K562 (cell line): ENCODE measurements around the gene DHRS13. TPM values are rescaled to one million over a fixed set of nuclear protein-coding genes. Genes with fewer than 3 reads are reported as not detected.

Experiments used
- ATF7 ChIP-seq: fragments of 450-650 bp; IDR thresholded peaks from 2 replicates; pipeline ENCODE4 v1.7.1; 2014; ENCODE audit warnings: mild to moderate bottlenecking, moderate library complexity
- CREB3 ChIP-seq: fragments of 450-650 bp; conservative IDR thresholded peaks from 2 replicates; pipeline ENCODE4 v1.6.1; 2016; ENCODE audit warnings: missing genetic modification characterization, low read depth, mild to moderate bottlenecking, missing compliant biosample characterization, moderate library complexity
- CREBBP ChIP-seq: IDR thresholded peaks from one replicate; pipeline ENCODE4 v1.6.1; 2012; ENCODE audit warnings: low read depth, mild to moderate bottlenecking, control low read depth, inconsistent platforms, low read length
- E2F3 ChIP-seq: fragments of 250-450 bp; sonication (Bioruptor Pico); IDR thresholded peaks from 2 replicates; pipeline ENCODE4 v1.4.0; 2020; ENCODE audit warnings: mild to moderate bottlenecking
- E2F6 ChIP-seq, 2 experiments: IDR thresholded peaks; 2 replicates each; pipeline ENCODE4 v1.6.1; 2011; ENCODE audit warnings: borderline replicate concordance in 1 of 2, control low read depth in 1 of 2, low read depth in 1 of 2, low read length in 1 of 2, mild to moderate bottlenecking in 1 of 2, mixed read lengths in 1 of 2, moderate library complexity in 1 of 2; ENCODE audit not compliant: insufficient read depth in 1 of 2, insufficient read length in 1 of 2, poor library complexity in 1 of 2, severe bottlenecking in 1 of 2; ENCODE audit errors: extremely low read depth in 1 of 2
- ELF2 ChIP-seq: fragments of 250-450 bp; sonication (Bioruptor Pico); IDR thresholded peaks from 2 replicates; pipeline ENCODE4 v1.5.0; 2021; ENCODE audit warnings: mild to moderate bottlenecking
- MAZ ChIP-seq, 2 experiments: fragments of 450-650 bp in 1 of 2; sonication (generic) in 1 of 2; formaldehyde crosslinking; IDR thresholded peaks in 1 of 2; conservative IDR thresholded peaks in 1 of 2; 2 replicates each; pipeline versions ENCODE4 v1.4.0 to v1.5.0; 2020; ENCODE audit warnings: mild to moderate bottlenecking in 1 of 2, missing genetic modification reagents in 1 of 2
- MYC ChIP-seq, 2 experiments: fragments of 250-450 bp in 1 of 2; sonication (Bioruptor Pico) in 1 of 2; IDR thresholded peaks; 2 replicates each; pipeline versions ENCODE4 v1.5.1 to v1.6.1; 2012 to 2021; ENCODE audit warnings: low read depth in 2 of 2, borderline replicate concordance in 1 of 2, improper control_type of control experiment in 1 of 2, low read length in 1 of 2, mild to moderate bottlenecking in 1 of 2, moderate library complexity in 1 of 2
- NFIX ChIP-seq: fragments of 250-450 bp; sonication (Bioruptor Pico); IDR thresholded peaks from 2 replicates; pipeline ENCODE4 v1.4.0; 2020; ENCODE audit warnings: low read depth, mild to moderate bottlenecking, moderate library complexity
- NR2C1 ChIP-seq, 2 experiments: fragments of 450-650 bp; IDR thresholded peaks; 2 replicates each; pipeline ENCODE4 v1.6.1; 2017; ENCODE audit warnings: mild to moderate bottlenecking in 2 of 2, antibody characterized with exemption in 1 of 2, inconsistent platforms in 1 of 2, missing compliant biosample characterization in 1 of 2, missing genetic modification characterization in 1 of 2
- PPARD ChIP-seq: fragments of 250-450 bp; sonication (Bioruptor Pico); IDR thresholded peaks from 2 replicates; pipeline ENCODE4 v1.8.0; 2022; ENCODE audit warnings: inconsistent platforms, mild to moderate bottlenecking, moderate library complexity
- PRMT5 ChIP-seq: sonication (generic); formaldehyde crosslinking; IDR thresholded peaks from 2 replicates; pipeline ENCODE4 v1.5.0; 2020; ENCODE audit warnings: missing genetic modification reagents
- RB1 ChIP-seq: fragments of 450-650 bp; IDR thresholded peaks from 2 replicates; pipeline ENCODE4 v1.6.1; 2017; ENCODE audit warnings: low read depth, mild to moderate bottlenecking
- RBM14 ChIP-seq: fragments of 200-400 bp; formaldehyde crosslinking; IDR thresholded peaks from 2 replicates; pipeline ENCODE4 v1.6.1; 2018; ENCODE audit warnings: low read depth, mild to moderate bottlenecking, low read length, moderate library complexity, borderline replicate concordance; ENCODE audit not compliant: insufficient read depth
- RFX5 ChIP-seq: IDR thresholded peaks from 2 replicates; pipeline ENCODE4 v1.6.1; 2011; ENCODE audit warnings: low read depth, mild to moderate bottlenecking, improper control_type of control experiment, low read length
- SIX5 ChIP-seq, 2 experiments: IDR thresholded peaks; 2 replicates each; pipeline ENCODE4 v1.6.1; 2011; ENCODE audit warnings: low read length in 2 of 2, borderline replicate concordance in 1 of 2, low read depth in 1 of 2, mild to moderate bottlenecking in 1 of 2, moderate library complexity in 1 of 2; ENCODE audit not compliant: insufficient read depth in 1 of 2
- SMC3 ChIP-seq: conservative IDR thresholded peaks from 2 replicates; pipeline ENCODE4 v1.6.1; 2011; ENCODE audit warnings: low read depth, low read length, improper control_type of control experiment; ENCODE audit not compliant: insufficient read depth
- SP2 ChIP-seq: IDR thresholded peaks from 2 replicates; pipeline ENCODE4 v1.6.1; 2011; ENCODE audit warnings: mild to moderate bottlenecking, low read depth, low read length, moderate library complexity; ENCODE audit not compliant: poor library complexity, severe bottlenecking; ENCODE audit errors: extremely low read depth
- ZNF79 ChIP-seq: fragments of 250-450 bp; sonication (Bioruptor Pico); IDR thresholded peaks from 2 replicates; pipeline ENCODE4 v1.4.0; 2020; ENCODE audit warnings: low read depth, mild to moderate bottlenecking, moderate library complexity
- polyA plus RNA-seq, 8 experiments: library from polyadenylated mRNA; depleted of rRNA in 4 of 8; stranded (reverse) in 5 of 8; unstranded in 3 of 8; fragments of >200 nt; fragmentation: Nextera tagmentation in 2 of 8; fragmentation: Illumina TruSeq in 1 of 8; extraction: Ambion mirVana in 2 of 8; extraction: Trizol in 1 of 8; gene quantifications; 2 replicates each; pipeline versions ENCODE4 v1.2.1 to v1.2.3, GENCODE V29; 2011 to 2014; ENCODE audit warnings: inconsistent platforms in 1 of 8, missing spikeins in 1 of 8
- total RNA-seq, 7 experiments: library from RNA; depleted of rRNA in 6 of 7; stranded (reverse); fragments of >200 nt in 6 of 7; fragmentation: Illumina TruSeq in 2 of 7; extraction: Trizol in 2 of 7; gene quantifications; 2 replicates each; pipeline versions ENCODE4 v1.2.1 to v1.2.3, GENCODE V29; 2011 to 2021; ENCODE audit warnings: low replicate concordance in 1 of 7
- TF ChIP-seq, protein P1 (sequence below): fragments of 150-350 bp; IDR thresholded peaks from 2 replicates; pipeline ENCODE4 v1.6.1; 2014; ENCODE audit warnings: low read depth, mild to moderate bottlenecking, low read length, borderline replicate concordance

The DHRS13 gene
- total and polyA plus RNA-seq, 9 of the 15 experiments (the other 6 are each of a cell fraction or from before 2014, with no cell fraction given): 0.32 to 52.3 (median 34.3) TPM; not detected in 1

- peak in 1 of 2 experiments; percentile 12 for TF ChIP-seq E2F6 (IDR thresholded peaks at IDR 0.05; ENCODE audit: borderline replicate concordance in 1 of 2, extremely low read depth in 1 of 2, insufficient read depth in 1 of 2, insufficient read length in 1 of 2, low read depth in 1 of 2, low read length in 1 of 2, poor library complexity in 1 of 2, severe bottlenecking in 1 of 2)
- TF ChIP-seq CREB3 (tag): 0 out of 2 replicates have a peak, but pooled peaks have one; percentile 50
- no peak for TF ChIP-seq SP2
- TF ChIP-seq, protein P1, sequence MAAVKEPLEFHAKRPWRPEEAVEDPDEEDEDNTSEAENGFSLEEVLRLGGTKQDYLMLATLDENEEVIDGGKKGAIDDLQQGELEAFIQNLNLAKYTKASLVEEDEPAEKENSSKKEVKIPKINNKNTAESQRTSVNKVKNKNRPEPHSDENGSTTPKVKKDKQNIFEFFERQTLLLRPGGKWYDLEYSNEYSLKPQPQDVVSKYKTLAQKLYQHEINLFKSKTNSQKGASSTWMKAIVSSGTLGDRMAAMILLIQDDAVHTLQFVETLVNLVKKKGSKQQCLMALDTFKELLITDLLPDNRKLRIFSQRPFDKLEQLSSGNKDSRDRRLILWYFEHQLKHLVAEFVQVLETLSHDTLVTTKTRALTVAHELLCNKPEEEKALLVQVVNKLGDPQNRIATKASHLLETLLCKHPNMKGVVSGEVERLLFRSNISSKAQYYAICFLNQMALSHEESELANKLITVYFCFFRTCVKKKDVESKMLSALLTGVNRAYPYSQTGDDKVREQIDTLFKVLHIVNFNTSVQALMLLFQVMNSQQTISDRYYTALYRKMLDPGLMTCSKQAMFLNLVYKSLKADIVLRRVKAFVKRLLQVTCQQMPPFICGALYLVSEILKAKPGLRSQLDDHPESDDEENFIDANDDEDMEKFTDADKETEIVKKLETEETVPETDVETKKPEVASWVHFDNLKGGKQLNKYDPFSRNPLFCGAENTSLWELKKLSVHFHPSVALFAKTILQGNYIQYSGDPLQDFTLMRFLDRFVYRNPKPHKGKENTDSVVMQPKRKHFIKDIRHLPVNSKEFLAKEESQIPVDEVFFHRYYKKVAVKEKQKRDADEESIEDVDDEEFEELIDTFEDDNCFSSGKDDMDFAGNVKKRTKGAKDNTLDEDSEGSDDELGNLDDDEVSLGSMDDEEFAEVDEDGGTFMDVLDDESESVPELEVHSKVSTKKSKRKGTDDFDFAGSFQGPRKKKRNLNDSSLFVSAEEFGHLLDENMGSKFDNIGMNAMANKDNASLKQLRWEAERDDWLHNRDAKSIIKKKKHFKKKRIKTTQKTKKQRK: no peak
- TF ChIP-seq ATF7: peak; percentile 66
- TF ChIP-seq PRMT5 (CRISPR knock-in tag): no peak
- TF ChIP-seq ELF2: no peak
- no peak for TF ChIP-seq SIX5 (IDR thresholded peaks at IDR 0.05; ENCODE audit: borderline replicate concordance in 1 of 2, insufficient read depth in 1 of 2, low read depth in 1 of 2, low read length in 2 of 2)
- no peak for TF ChIP-seq RFX5
- no peak for TF ChIP-seq ZNF79
- TF ChIP-seq CREBBP: no peak
- TF ChIP-seq NR2C1 (IDR thresholded peaks at IDR 0.05): peak; percentile 85
- peak; percentile 52 for TF ChIP-seq NR2C1 (tag; IDR thresholded peaks at IDR 0.05)
- TF ChIP-seq E2F3 (CRISPR knock-in tag): no peak
- no peak for TF ChIP-seq RBM14
- TF ChIP-seq NFIX (CRISPR knock-in tag): no peak
- 0 out of 2 replicates have a peak, but pooled peaks have one; percentile 11 for TF ChIP-seq MYC (IDR thresholded peaks at IDR 0.05; ENCODE audit: low read depth, low read length)
- TF ChIP-seq MYC (CRISPR knock-in tag; IDR thresholded peaks at IDR 0.05; ENCODE audit: borderline replicate concordance, low read depth): no peak
- TF ChIP-seq SMC3: 0 out of 2 replicates have a peak, but pooled peaks have one; percentile 4
- TF ChIP-seq MAZ (CRISPR knock-in tag; conservative IDR thresholded peaks at IDR 0.05 in 1 of 2, IDR thresholded peaks at IDR 0.05 in 1 of 2): peak; percentile 41 to 62; a peak in 3 of 4 replicates
- no peak for TF ChIP-seq PPARD (CRISPR knock-in tag)
- no peak for TF ChIP-seq RB1
Measured at GRCh38 chr17:28861393-28862203, 41.3 kb downstream of the DHRS13 start (continued).
